PC-3 (cell line): ENCODE results near the gene BBS7. TPM values are rescaled to one million over a fixed set of nuclear protein-coding genes. Genes with fewer than 3 reads are reported as not detected.

Experiments
- ATAC-seq: fragments of 200-7000 bp; cut with Tn5 transposase; 2 replicates; pipeline ENCODE4 v1.9.1; 2020; ENCODE audit warnings: mild to moderate bottlenecking, moderate library complexity
- BruUV-seq: library from RNA; stranded (reverse); fragments of 400-500 nt; replicated peaks from 2 replicates; lab custom pipeline; 2021; lab: Mats Ljungman, UMichigan
- CTCF ChIA-PET: fragments of 300-600 bp; sonication (Branson Sonifier 250); formaldehyde crosslinking; loops from one replicate; lab custom pipeline; 2022; ENCODE audit warnings: antibody characterized with exemption; lab: Charles Lee
- POLR2A ChIA-PET: fragments of 300-600 bp; sonication (Branson Sonifier 250); formaldehyde crosslinking; loops from one replicate; lab custom pipeline; 2022; ENCODE audit warnings: antibody characterized with exemption; ENCODE audit not compliant: unreplicated experiment; lab: Charles Lee
- DNase-seq: peaks from one replicate; pipeline ENCODE4 v3.0.0-alpha.2; 2015
- H2AFZ ChIP-seq: fragments of 300-600 bp; sonication (generic); 2 replicates; pipeline ENCODE4 v1.6.0; 2016; ENCODE audit warnings: antibody characterized with exemption, low read length
- H3F3A ChIP-seq: fragments of 300-600 bp; sonication (generic); one replicate; pipeline ENCODE4 v1.6.0; 2017; ENCODE audit warnings: antibody characterized with exemption, low read length, control low read depth, mild to moderate bottlenecking; ENCODE audit not compliant: unreplicated experiment
- H3K27ac ChIP-seq: fragments of 300-600 bp; sonication (generic); 2 replicates; pipeline ENCODE4 v1.5.1; 2016; ENCODE audit warnings: mild to moderate bottlenecking, low read length
- H3K27me3 ChIP-seq: fragments of 300-600 bp; sonication (generic); 2 replicates; pipeline ENCODE4 v1.6.1; 2016; ENCODE audit warnings: low read length, mixed read lengths
- H3K36me3 ChIP-seq: fragments of 300-600 bp; sonication (generic); 2 replicates; pipeline ENCODE4 v1.6.1; 2016; ENCODE audit warnings: low read depth, mixed run types, low read length, mixed read lengths
- H3K4me1 ChIP-seq: fragments of 300-600 bp; sonication (generic); 2 replicates; pipeline ENCODE4 v1.5.1; 2016; ENCODE audit warnings: low read length; ENCODE audit not compliant: insufficient read depth
- H3K4me2 ChIP-seq: fragments of 300-600 bp; sonication (generic); 2 replicates; pipeline ENCODE4 v1.6.0; 2016; ENCODE audit warnings: low read length
- H3K4me3 ChIP-seq: fragments of 300-600 bp; sonication (generic); 2 replicates; pipeline ENCODE4 v1.5.1; 2016; ENCODE audit warnings: mild to moderate bottlenecking, low read length, mixed read lengths
- H3K79me2 ChIP-seq: fragments of 300-600 bp; sonication (generic); 2 replicates; pipeline ENCODE4 v1.6.1; 2017; ENCODE audit warnings: low read length, mixed read lengths
- H3K9ac ChIP-seq: fragments of 300-600 bp; sonication (generic); 2 replicates; pipeline ENCODE4 v1.6.0; 2016; ENCODE audit warnings: mild to moderate bottlenecking, low read length
- H3K9me2 ChIP-seq: fragments of 300-600 bp; sonication (generic); replicated peaks from 2 replicates; pipeline ENCODE4 v1.6.1; 2016; ENCODE audit warnings: mixed run types, low read length, mixed read lengths
- H3K9me3 ChIP-seq: fragments of 300-600 bp; sonication (generic); 2 replicates; pipeline ENCODE4 v1.6.1; 2016; ENCODE audit warnings: low read length, mixed read lengths
- H4K20me1 ChIP-seq: fragments of 300-600 bp; sonication (generic); 2 replicates; pipeline ENCODE4 v1.6.1; 2016; ENCODE audit warnings: low read length, mixed read lengths
- CTCF ChIP-seq: fragments of 300-600 bp; sonication (generic); conservative IDR thresholded peaks from 2 replicates; pipeline ENCODE4 v1.5.1; 2017; ENCODE audit warnings: antibody characterized with exemption, low read depth, mild to moderate bottlenecking, low read length
- EZH2 ChIP-seq: fragments of 300-600 bp; sonication (generic); IDR thresholded peaks from one replicate; pipeline ENCODE4 v1.6.1; 2017; ENCODE audit warnings: antibody characterized with exemption, mild to moderate bottlenecking, low read length; ENCODE audit not compliant: unreplicated experiment
- EZH2phosphoT487 ChIP-seq: fragments of 300-600 bp; sonication (generic); IDR thresholded peaks from 2 replicates; pipeline ENCODE4 v1.6.1; 2018; ENCODE audit warnings: mild to moderate bottlenecking, antibody characterized with exemption, low read length, borderline replicate concordance
- intact Hi-C: fragments of 100-400 bp; cut with micrococcal nuclease; formaldehyde crosslinking; loops from 2 replicates; pipeline ENCODE4 v1.9.0; 2023
- total RNA-seq: library from RNA; depleted of rRNA; stranded (reverse); fragments of >200 nt; gene quantifications from 2 replicates; pipeline ENCODE4 v1.2.3, GENCODE V29; 2014

The BBS7 gene
- total RNA-seq, 1 experiment from 2014 or later = 10.1 TPM

- H3K27me3 ChIP-seq = peaks cover 32% of the 10 kb centered on the region
- no peaks in the 10 kb centered on the region for H3K36me3 ChIP-seq
- no peak for ATAC-seq
- no peak overlapping the region for H3K4me2 ChIP-seq
- no peaks in the 10 kb centered on the region for H4K20me1 ChIP-seq
- no peaks in the 10 kb centered on the region for H3K4me1 ChIP-seq
- intact Hi-C loops = no loop called here
- no peak for TF ChIP-seq EZH2phosphoT487
- no peak for TF ChIP-seq CTCF
- no peak for TF ChIP-seq EZH2
- H3K9me2 ChIP-seq = no peaks in the 10 kb centered on the region
- no peaks in the 10 kb centered on the region for H3K79me2 ChIP-seq
- no peak overlapping the region for H3K4me3 ChIP-seq
- POLR2A ChIA-PET = no interaction called here
- H3K27ac ChIP-seq = no peak overlapping the region
- no peaks in the 10 kb centered on the region for H3K9me3 ChIP-seq
- no peak for DNase-seq
- no peak overlapping the region for H2AFZ ChIP-seq
- no TSS peak for BruUV-seq
- CTCF ChIA-PET = no interaction called here
- no peaks in the 10 kb centered on the region for H3F3A ChIP-seq
- no peak overlapping the region for H3K9ac ChIP-seq
Measured at GRCh38 chr4:121879135-121879534, 8.9 kb upstream of the BBS7 start.

DNA sequence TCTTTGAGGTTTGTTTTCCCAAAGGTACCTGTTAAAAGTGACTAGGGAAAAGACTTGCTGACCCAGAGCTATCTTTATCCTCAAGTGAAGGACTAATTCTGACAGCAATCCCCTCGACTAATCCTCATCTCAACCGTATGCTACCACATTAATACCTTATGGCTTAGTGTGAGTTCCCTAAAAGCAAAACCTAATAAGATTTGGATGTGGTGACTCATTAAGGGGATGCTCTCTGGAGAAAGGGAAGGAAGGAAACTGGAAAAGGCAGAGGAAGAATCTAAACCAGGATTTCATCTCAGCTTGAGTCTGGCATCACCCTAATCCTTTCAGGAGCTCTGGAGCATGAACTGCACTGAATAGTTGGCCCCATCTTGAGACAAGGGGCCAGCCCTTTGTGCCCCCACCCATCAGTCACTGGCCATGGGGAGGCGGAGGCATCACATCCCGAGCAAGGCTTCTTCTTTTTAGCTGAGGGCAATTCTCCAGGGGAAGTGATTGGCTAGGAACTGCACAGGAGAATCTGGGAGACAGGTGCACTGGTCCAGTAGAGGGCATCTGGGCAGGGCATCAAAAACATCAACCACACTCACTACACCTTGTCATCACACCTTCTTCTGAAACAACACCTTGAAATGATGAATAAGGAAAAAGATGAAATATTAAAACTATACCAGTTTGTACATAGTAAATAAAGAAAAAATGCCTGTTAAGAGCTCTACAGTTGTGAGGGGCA is 6.9 kb upstream of the BBS7 start:
- H3K79me2 ChIP-seq = no peaks in the 10 kb centered on the region
- H2AFZ ChIP-seq = no peak overlapping the region
- H3K36me3 ChIP-seq = no peaks in the 10 kb centered on the region
- H3F3A ChIP-seq = no peaks in the 10 kb centered on the region
- H3K4me1 ChIP-seq = no peaks in the 10 kb centered on the region
- no TSS peak for BruUV-seq
- H3K9me3 ChIP-seq = no peaks in the 10 kb centered on the region
- H3K4me2 ChIP-seq = no peak overlapping the region
- no peak overlapping the region for H3K9ac ChIP-seq
- DNase-seq (no peak), ATAC-seq (no peak)
- H4K20me1 ChIP-seq = no peaks in the 10 kb centered on the region
- no peak for TF ChIP-seq EZH2
- TF ChIP-seq EZH2phosphoT487 = no peak
- no peak for TF ChIP-seq CTCF
- CTCF ChIA-PET = no interaction called here
- H3K27ac ChIP-seq = no peak overlapping the region
- H3K4me3 ChIP-seq = no peak overlapping the region
- intact Hi-C loops = no loop called here
- POLR2A ChIA-PET = no interaction called here
- peaks cover 27% of the 10 kb centered on the region for H3K27me3 ChIP-seq
- no peaks in the 10 kb centered on the region for H3K9me2 ChIP-seq

- Histone ChIP-seq H3K27me3 (peaks cover 18% of the 10 kb centered on the region), H3K4me1 (no peaks in the 10 kb centered on the region), H4K20me1 (no peaks in the 10 kb centered on the region), H3K36me3 (no peaks in the 10 kb centered on the region), H3K4me2 (no peak overlapping the region), H3K27ac (no peak overlapping the region), H3F3A (no peaks in the 10 kb centered on the region), H3K9me2 (no peaks in the 10 kb centered on the region), H3K79me2 (no peaks in the 10 kb centered on the region), H3K9ac (no peak overlapping the region), H2AFZ (no peak overlapping the region), H3K4me3 (no peak overlapping the region), H3K9me3 (no peaks in the 10 kb centered on the region)
- ChIA-PET POLR2A (no interaction called here), CTCF (no interaction called here)
- DNase-seq = no peak
- intact Hi-C loops = no loop called here
- TF ChIP-seq EZH2 (no peak), EZH2phosphoT487 (no peak), CTCF (no peak)
- no peak for ATAC-seq
- BruUV-seq = no TSS peak
Measured at GRCh38 chr4:121876070-121876469, 5.8 kb upstream of the BBS7 start.
